Cardiac muscle cell (in vitro differentiated cells and primary cell): ENCODE results near the gene KSR1. TPM values are rescaled to one million over a fixed set of nuclear protein-coding genes. Genes with fewer than 3 reads are reported as not detected.

Experiments used
- DNase-seq, 2 donors: peaks; one replicate each; pipeline versions ENCODE4 v3.0.0 to v3.0.0-alpha.2; 2010 to 2017; ENCODE audit warnings: low read depth in 1 of 2, low spot score in 1 of 2
- H3K27ac ChIP-seq: fragments of 200-600 bp; sonication (generic); 2 replicates; pipeline ENCODE4 v1.5.1; 2016
- H3K27me3 ChIP-seq: fragments of 200-600 bp; sonication (generic); 2 replicates; pipeline ENCODE4 v1.6.0; 2016; ENCODE audit warnings: control low read depth
- H3K36me3 ChIP-seq: fragments of 200-600 bp; sonication (generic); 2 replicates; pipeline ENCODE4 v1.5.1; 2016; ENCODE audit warnings: control low read depth
- H3K4me1 ChIP-seq: fragments of 200-600 bp; sonication (generic); 2 replicates; pipeline ENCODE4 v1.8.1; 2017; ENCODE audit warnings: low read depth, mild to moderate bottlenecking, mixed run types
- H3K4me3 ChIP-seq: fragments of 200-600 bp; sonication (generic); 2 replicates; pipeline ENCODE4 v1.5.1; 2016; ENCODE audit warnings: mild to moderate bottlenecking
- H3K9me3 ChIP-seq: fragments of 200-600 bp; sonication (generic); 2 replicates; pipeline ENCODE4 v1.5.1; 2017; ENCODE audit warnings: low read depth, mild to moderate bottlenecking, control low read depth
- CTCF ChIP-seq: IDR thresholded peaks from 2 replicates; pipeline ENCODE4 v1.5.1; 2012; ENCODE audit warnings: low read depth, mild to moderate bottlenecking, low read length
- polyA plus RNA-seq: library from polyadenylated mRNA; unstranded; fragments of >200 nt; fragmentation: Nextera tagmentation; extraction: Ambion mirVana; gene quantifications from 2 replicates; pipeline ENCODE4 v1.2.1, GENCODE V29; 2016
- total RNA-seq: library from RNA; depleted of rRNA; stranded (reverse); fragments of >200 nt; gene quantifications from 2 replicates; pipeline ENCODE4 v1.2.3, GENCODE V29; 2016

The KSR1 gene
- total and polyA plus RNA-seq, 2 experiments from 2014 or later: 15.7 to 29.0 TPM

DNA sequence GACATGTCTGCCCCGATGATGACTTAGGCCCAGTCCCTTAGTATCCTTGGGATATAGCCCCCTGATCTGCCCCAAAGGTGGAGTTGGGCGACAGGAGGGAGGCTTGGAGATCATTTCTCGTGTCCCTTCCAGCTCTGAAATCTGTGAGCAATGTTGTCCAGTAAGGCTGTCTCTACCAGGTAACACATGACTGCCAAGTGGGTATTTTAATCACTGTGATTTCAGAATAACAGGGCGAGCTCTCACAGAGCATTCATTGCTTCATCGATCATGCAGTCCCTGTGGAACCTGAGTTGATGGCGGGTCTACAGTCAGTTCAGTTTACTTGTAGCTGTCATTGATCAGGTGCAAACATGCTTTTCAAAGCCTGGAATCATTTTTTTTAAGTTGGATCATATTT is 39.2 kb downstream of the KSR1 start:
- no peaks in the 10 kb centered on the region for H3K9me3 ChIP-seq
- no peaks in the 10 kb centered on the region for H3K36me3 ChIP-seq
- H3K27me3 ChIP-seq: no peaks in the 10 kb centered on the region
- peaks cover 28% of the 10 kb centered on the region for H3K4me1 ChIP-seq
- no peak for TF ChIP-seq CTCF
- no peak overlapping the region for H3K27ac ChIP-seq
- no peak overlapping the region for H3K4me3 ChIP-seq
- no peak for DNase-seq

- TF ChIP-seq CTCF: no peak
- no peaks in the 10 kb centered on the region for H3K27me3 ChIP-seq
- H3K4me3 ChIP-seq: no peak overlapping the region
- no peak for DNase-seq
- peaks cover 28% of the 10 kb centered on the region for H3K4me1 ChIP-seq
- H3K9me3 ChIP-seq: no peaks in the 10 kb centered on the region
- no peak overlapping the region for H3K27ac ChIP-seq
- no peaks in the 10 kb centered on the region for H3K36me3 ChIP-seq
Observed at GRCh38 chr17:27496005-27496404, 39.8 kb downstream of the KSR1 start.

- no peak for DNase-seq
Observed at GRCh38 chr17:27496437-27496943, 40.2 kb downstream of the KSR1 start.

DNA sequence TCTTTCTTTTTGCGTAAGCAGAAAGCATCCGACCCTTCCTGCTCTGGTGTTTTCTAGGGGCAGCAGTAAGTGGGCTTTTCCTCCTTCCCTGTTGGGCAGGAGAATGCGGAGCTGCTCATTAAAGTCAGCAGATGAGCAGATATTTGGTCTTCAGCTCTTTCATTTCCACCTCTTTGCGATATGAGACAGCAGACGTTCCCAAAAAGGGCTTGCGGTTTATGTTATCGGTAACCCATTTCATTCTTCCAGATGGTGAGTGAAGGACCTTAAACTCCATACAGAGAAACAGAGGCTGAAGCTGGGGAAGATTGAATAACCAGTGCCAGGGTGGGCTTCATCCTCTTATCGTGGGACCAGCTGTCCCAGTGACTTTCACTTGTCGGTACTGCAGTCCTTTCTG is 40.7 kb downstream of the KSR1 start:
- H3K9me3 ChIP-seq: no peaks in the 10 kb centered on the region
- no peaks in the 10 kb centered on the region for H3K27me3 ChIP-seq
- peaks cover 22% of the 10 kb centered on the region for H3K4me1 ChIP-seq
- no peak overlapping the region for H3K4me3 ChIP-seq
- no peak overlapping the region for H3K27ac ChIP-seq
- DNase-seq: no peak
- no peak for TF ChIP-seq CTCF
- H3K36me3 ChIP-seq: no peaks in the 10 kb centered on the region

More at GRCh38 chr17:27496437-27496943, 40.2 kb downstream of the KSR1 start:
- Histone ChIP-seq H3K4me1 (peaks cover 26% of the 10 kb centered on the region), H3K36me3 (no peaks in the 10 kb centered on the region), H3K4me3 (no peak overlapping the region), H3K27ac (no peak overlapping the region), H3K9me3 (no peaks in the 10 kb centered on the region), H3K27me3 (no peaks in the 10 kb centered on the region)
- TF ChIP-seq CTCF: no peak

DNA sequence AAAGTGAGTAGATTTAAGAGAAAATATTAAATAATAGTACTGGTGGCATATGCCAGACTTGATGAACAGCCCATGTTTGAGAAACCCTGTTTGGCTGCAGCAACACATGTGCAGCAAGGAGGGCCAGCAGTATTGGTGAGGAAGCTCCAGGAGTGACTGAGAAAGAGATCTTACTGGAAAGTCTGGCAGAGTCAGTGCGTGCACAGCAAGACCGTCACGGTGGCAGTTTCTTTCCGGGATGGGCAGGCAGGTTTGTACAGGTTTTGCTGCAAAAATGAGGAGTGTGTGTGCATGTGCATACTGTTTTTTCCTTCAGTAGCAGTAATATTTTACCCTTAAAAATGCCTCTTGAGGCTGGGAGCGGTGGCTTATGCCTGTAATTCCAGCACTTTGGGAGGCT is 41.4 kb downstream of the KSR1 start:
- Histone ChIP-seq H3K27me3 (no peaks in the 10 kb centered on the region), H3K27ac (no peak overlapping the region), H3K36me3 (no peaks in the 10 kb centered on the region), H3K4me3 (no peak overlapping the region), H3K4me1 (peaks cover 16% of the 10 kb centered on the region), H3K9me3 (no peaks in the 10 kb centered on the region)
- DNase-seq: no peak
- TF ChIP-seq CTCF: no peak
